GM23338 (cell line): ENCODE results near the gene RER1.

Experiments
- EZH2 ChIP-seq: fragments of 200-600 bp; sonication (generic); IDR thresholded peaks from one replicate; pipeline ENCODE4 v1.8.0; 2017; ENCODE audit warnings: antibody characterized with exemption, mild to moderate bottlenecking, low read depth; ENCODE audit not compliant: unreplicated experiment
- EZH2phosphoT487 ChIP-seq: fragments of 200-600 bp; sonication (generic); IDR thresholded peaks from one replicate; pipeline ENCODE4 v1.8.1; 2018; ENCODE audit warnings: antibody characterized with exemption; ENCODE audit not compliant: unreplicated experiment
- POLR2AphosphoS5 ChIP-seq: IDR thresholded peaks from 2 replicates; pipeline ENCODE4 v1.6.1; 2016; ENCODE audit warnings: antibody characterized with exemption, low read depth
- TF ChIP-seq, protein P1 (sequence below), 2 experiments: fragments of 200-600 bp in 1 of 2; sonication (generic) in 1 of 2; conservative IDR thresholded peaks; 2 replicates each; pipeline versions ENCODE4 v1.5.1 to v1.6.1; 2016 to 2017; ENCODE audit warnings: antibody characterized with exemption in 2 of 2, low read depth in 2 of 2, mild to moderate bottlenecking in 2 of 2, moderate library complexity in 1 of 2
- TF ChIP-seq, protein P2 (sequence below): IDR thresholded peaks from 2 replicates; pipeline ENCODE4 v1.6.1; 2016; ENCODE audit warnings: antibody characterized with exemption

DNA sequence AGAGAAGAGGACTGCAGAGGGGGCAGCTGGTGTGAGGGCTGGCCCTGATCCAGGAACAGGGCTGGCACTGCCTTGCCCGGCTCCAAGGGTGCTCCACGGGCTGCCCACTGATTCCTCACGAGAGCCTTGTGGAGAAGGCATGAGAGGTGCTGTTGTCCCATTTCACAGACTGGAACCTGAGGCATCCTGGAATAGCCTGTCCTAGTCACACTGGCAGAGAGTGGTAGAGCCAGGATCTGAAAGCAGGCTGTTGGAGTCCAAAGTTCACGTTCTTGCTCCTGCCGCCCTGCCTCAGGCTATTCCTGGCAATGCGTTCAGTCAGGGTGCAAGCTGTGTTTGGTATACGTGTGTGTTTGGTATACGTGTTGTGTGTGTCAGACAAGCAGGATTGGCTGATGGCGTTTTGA, 1.8 kb downstream of the RER1 start:
- TF ChIP-seq, protein P1, sequence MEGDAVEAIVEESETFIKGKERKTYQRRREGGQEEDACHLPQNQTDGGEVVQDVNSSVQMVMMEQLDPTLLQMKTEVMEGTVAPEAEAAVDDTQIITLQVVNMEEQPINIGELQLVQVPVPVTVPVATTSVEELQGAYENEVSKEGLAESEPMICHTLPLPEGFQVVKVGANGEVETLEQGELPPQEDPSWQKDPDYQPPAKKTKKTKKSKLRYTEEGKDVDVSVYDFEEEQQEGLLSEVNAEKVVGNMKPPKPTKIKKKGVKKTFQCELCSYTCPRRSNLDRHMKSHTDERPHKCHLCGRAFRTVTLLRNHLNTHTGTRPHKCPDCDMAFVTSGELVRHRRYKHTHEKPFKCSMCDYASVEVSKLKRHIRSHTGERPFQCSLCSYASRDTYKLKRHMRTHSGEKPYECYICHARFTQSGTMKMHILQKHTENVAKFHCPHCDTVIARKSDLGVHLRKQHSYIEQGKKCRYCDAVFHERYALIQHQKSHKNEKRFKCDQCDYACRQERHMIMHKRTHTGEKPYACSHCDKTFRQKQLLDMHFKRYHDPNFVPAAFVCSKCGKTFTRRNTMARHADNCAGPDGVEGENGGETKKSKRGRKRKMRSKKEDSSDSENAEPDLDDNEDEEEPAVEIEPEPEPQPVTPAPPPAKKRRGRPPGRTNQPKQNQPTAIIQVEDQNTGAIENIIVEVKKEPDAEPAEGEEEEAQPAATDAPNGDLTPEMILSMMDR (conservative IDR thresholded peaks at IDR 0.05; ENCODE audit: low read depth in 2 of 2), result no peak
- TF ChIP-seq EZH2, result no peak
- TF ChIP-seq, protein P2, sequence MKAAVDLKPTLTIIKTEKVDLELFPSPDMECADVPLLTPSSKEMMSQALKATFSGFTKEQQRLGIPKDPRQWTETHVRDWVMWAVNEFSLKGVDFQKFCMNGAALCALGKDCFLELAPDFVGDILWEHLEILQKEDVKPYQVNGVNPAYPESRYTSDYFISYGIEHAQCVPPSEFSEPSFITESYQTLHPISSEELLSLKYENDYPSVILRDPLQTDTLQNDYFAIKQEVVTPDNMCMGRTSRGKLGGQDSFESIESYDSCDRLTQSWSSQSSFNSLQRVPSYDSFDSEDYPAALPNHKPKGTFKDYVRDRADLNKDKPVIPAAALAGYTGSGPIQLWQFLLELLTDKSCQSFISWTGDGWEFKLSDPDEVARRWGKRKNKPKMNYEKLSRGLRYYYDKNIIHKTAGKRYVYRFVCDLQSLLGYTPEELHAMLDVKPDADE, result no peak
- no peak for TF ChIP-seq POLR2AphosphoS5
- no peak for TF ChIP-seq EZH2phosphoT487
